Upper lobe of left lung (tissue), 6 donors: Measurements from ENCODE around the gene ARHGEF40. TPM values are rescaled to one million over a fixed set of nuclear protein-coding genes. Genes with fewer than 3 reads are reported as not detected.
A peak's percentile ranks its signal among the peaks of the same experiment; 100 is the strongest.

Experiments used
- ATAC-seq, 2 donors: fragments of 200-7000 bp; cut with Tn5 transposase; one replicate each; pipeline ENCODE4 v1.9.1; 2022; ENCODE audit warnings: mild to moderate bottlenecking in 2 of 2, moderate library complexity in 2 of 2; ENCODE audit not compliant: low FRiP score in 2 of 2
- DNase-seq, 2 donors: peaks; one replicate each; pipeline ENCODE4 v3.0.0-alpha.2; 2019 to 2020
- H3K27ac ChIP-seq, 4 donors: fragments of 200-600 bp; sonication (generic); one replicate each; pipeline ENCODE4 v1.5.1; 2016 to 2019
- H3K27me3 ChIP-seq, 4 donors: fragments of 200-600 bp; sonication (generic); one replicate each; pipeline ENCODE4 v1.5.1; 2017 to 2019
- H3K36me3 ChIP-seq, 4 donors: fragments of 200-600 bp; sonication (generic); one replicate each; pipeline ENCODE4 v1.5.1; 2016 to 2019
- H3K4me1 ChIP-seq, 4 donors: fragments of 200-600 bp; sonication (generic); one replicate each; pipeline ENCODE4 v1.5.1; 2018 to 2019
- H3K4me3 ChIP-seq, 4 donors: fragments of 200-600 bp; sonication (generic); one replicate each; pipeline ENCODE4 v1.5.1; 2017 to 2019; ENCODE audit warnings: mild to moderate bottlenecking in 2 of 4, moderate library complexity in 1 of 4
- H3K9me3 ChIP-seq, 4 donors: fragments of 200-600 bp; sonication (generic); one replicate each; pipeline ENCODE4 v1.5.1; 2018 to 2019
- EP300 ChIP-seq, 4 donors: sonication (generic); formaldehyde crosslinking; IDR thresholded peaks; one replicate each; pipeline ENCODE4 v1.5.1; 2017; ENCODE audit warnings: antibody characterized with exemption in 4 of 4, control low read depth in 2 of 4
- POLR2A ChIP-seq, 4 donors: fragments of 450-650 bp; IDR thresholded peaks; one replicate each; pipeline ENCODE4 v1.5.1; 2016 to 2017; ENCODE audit warnings: antibody characterized with exemption in 4 of 4, mild to moderate bottlenecking in 2 of 4
- POLR2AphosphoS5 ChIP-seq, 2 donors: sonication (generic); formaldehyde crosslinking; IDR thresholded peaks; one replicate each; pipeline ENCODE4 v1.5.1; 2017; ENCODE audit warnings: antibody characterized with exemption in 2 of 2
- WGBS, 2 donors: methylation state at CpG; one replicate each; pipeline ENCODE4 v1.1.5; 2017 to 2018; 5-methylcytosine and 5-hydroxymethylcytosine counted together
- total RNA-seq, 6 donors: library from RNA; depleted of rRNA in 4 of 6; stranded (reverse); fragments of >200 nt in 4 of 6; gene quantifications; one replicate each; pipeline versions ENCODE4 v1.1.0 to v1.2.1, GENCODE V29; 2016 to 2021
- TF ChIP-seq, protein P1 (sequence below), 6 experiments: fragments of 450-650 bp in 4 of 6; fragments of 200-600 bp in 2 of 6; sonication (generic) in 2 of 6; IDR thresholded peaks; one replicate each; pipeline ENCODE4 v1.5.1; 2016 to 2019; ENCODE audit warnings: antibody characterized with exemption in 6 of 6
- donor health status: DM: no; HTN: no; CAD: no; lungs with moderate emphysema.
- donor health status: DM: no; HTN: yes; CAD: no; lungs with severe emphysema.

ARHGEF40 gene
- total RNA-seq, 6 donors from 2014 or later = 24.8 to 74.4 (median 36.0) TPM

DNA sequence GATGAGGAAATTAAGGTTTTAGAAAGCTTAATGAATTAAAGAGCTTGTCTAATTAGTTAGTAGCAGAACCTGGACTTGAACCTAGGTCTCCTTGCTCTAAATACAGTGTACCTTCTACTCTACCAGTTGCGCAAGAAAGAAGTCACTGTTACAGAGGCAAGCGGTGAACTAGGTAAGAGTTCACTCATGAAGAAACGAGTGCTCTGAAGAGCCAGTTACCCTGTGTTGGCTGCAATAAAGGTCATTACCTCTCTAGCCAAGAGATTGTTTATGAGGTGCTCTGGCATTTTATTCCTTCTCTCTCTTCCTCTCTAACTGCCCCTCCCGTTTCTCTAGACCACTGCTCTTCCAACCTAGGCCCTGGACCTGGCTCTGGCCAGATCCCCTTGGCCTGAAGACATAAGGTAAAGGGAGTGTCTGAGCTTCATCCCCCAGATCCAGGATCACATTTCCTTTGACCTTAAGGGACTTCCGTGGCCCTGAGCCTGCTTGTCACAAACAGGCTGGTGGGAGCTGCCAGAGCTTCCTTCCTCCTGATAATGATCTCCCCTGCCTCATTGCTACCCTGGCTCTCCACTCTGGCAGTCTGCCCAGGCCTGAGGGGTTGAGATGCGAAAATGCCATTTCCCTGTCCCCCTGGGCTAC is 26.0 kb upstream of the ARHGEF40 start:
- ATAC-seq (no peak), DNase-seq (peak in 1 of 2 donors; percentile 41)
- H3K4me1 ChIP-seq = peaks cover 34 to 42% (median 34%) of the 10 kb centered on the region in 4 donors
- no peaks in the 10 kb centered on the region for H3K9me3 ChIP-seq
- no peak overlapping the region for H3K4me3 ChIP-seq
- WGBS, 2 donors = 23 to 36% methylated on average over 6 of the region's 6 CpGs
- H3K27ac ChIP-seq = peak overlapping the region in 3 of 4 donors; percentile 8 to 70 (median 40)
- no peaks in the 10 kb centered on the region for H3K36me3 ChIP-seq
- TF ChIP-seq POLR2A (IDR thresholded peaks at IDR 0.05) (no peak), POLR2AphosphoS5 (IDR thresholded peaks at IDR 0.05) (peak; percentile 55 to 61), EP300 (IDR thresholded peaks at IDR 0.05) (peak in 1 of 4 donors; percentile 23)
- TF ChIP-seq, protein P1, sequence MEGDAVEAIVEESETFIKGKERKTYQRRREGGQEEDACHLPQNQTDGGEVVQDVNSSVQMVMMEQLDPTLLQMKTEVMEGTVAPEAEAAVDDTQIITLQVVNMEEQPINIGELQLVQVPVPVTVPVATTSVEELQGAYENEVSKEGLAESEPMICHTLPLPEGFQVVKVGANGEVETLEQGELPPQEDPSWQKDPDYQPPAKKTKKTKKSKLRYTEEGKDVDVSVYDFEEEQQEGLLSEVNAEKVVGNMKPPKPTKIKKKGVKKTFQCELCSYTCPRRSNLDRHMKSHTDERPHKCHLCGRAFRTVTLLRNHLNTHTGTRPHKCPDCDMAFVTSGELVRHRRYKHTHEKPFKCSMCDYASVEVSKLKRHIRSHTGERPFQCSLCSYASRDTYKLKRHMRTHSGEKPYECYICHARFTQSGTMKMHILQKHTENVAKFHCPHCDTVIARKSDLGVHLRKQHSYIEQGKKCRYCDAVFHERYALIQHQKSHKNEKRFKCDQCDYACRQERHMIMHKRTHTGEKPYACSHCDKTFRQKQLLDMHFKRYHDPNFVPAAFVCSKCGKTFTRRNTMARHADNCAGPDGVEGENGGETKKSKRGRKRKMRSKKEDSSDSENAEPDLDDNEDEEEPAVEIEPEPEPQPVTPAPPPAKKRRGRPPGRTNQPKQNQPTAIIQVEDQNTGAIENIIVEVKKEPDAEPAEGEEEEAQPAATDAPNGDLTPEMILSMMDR (IDR thresholded peaks at IDR 0.05) = no peak
- no peaks in the 10 kb centered on the region for H3K27me3 ChIP-seq

DNA sequence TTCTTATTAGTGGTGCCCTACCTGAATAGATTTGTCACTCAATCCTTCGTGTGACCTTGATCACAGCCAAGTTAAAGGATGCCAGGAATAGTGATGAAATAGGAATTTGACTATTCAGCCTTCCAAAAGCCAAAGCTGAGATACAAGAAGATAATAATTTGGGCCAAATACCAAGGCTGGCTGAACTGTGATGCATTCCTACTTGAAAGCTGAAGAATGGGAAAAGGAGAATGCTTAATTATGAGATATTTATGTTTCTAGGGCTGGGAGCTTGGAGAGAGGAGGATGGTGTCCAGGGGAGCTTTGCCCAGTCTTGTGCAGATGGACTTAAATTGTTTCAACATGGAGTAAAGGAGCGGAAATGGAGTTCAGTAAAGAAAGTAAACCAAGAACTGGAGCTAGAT is 22.7 kb upstream of the ARHGEF40 start:
- WGBS, 2 donors = 63 to 65% methylated on average over 2 of the region's 2 CpGs
- no peak for TF ChIP-seq EP300 (IDR thresholded peaks at IDR 0.05)
- no peak for TF ChIP-seq POLR2AphosphoS5 (IDR thresholded peaks at IDR 0.05)
- no peak for TF ChIP-seq POLR2A (IDR thresholded peaks at IDR 0.05)
- TF ChIP-seq, protein P1 (IDR thresholded peaks at IDR 0.05) = no peak
- H3K27me3 ChIP-seq = no peaks in the 10 kb centered on the region
- ATAC-seq (no peak), DNase-seq (no peak)
- no peak overlapping the region for H3K27ac ChIP-seq
- H3K4me3 ChIP-seq = no peak overlapping the region
- no peaks in the 10 kb centered on the region for H3K36me3 ChIP-seq
- peaks cover 24 to 34% (median 25%) of the 10 kb centered on the region in 4 donors for H3K4me1 ChIP-seq
- H3K9me3 ChIP-seq = no peaks in the 10 kb centered on the region

DNA sequence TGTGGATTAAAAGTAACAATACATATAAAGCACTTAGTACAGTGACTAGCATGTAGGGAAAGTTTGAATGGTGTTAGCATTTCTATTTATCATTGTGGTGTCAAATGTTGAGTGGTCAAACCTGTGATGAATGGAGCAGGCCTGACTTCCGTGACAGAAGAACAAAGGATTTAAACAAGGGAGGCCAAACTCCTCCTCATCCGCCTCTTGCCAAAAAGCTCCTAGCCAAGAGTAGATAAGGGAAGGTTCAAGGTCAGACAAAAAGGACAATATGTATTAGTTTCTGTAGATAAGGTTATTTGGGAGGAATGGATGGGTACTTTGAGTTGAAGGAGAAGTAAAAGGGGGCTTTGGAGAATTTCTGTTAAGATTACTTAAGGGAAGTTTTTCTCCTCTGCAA is 21.5 kb upstream of the ARHGEF40 start:
- TF ChIP-seq POLR2AphosphoS5 (IDR thresholded peaks at IDR 0.05) (no peak), POLR2A (IDR thresholded peaks at IDR 0.05) (no peak), EP300 (IDR thresholded peaks at IDR 0.05) (no peak)
- TF ChIP-seq, protein P1 (IDR thresholded peaks at IDR 0.05) = no peak

DNA sequence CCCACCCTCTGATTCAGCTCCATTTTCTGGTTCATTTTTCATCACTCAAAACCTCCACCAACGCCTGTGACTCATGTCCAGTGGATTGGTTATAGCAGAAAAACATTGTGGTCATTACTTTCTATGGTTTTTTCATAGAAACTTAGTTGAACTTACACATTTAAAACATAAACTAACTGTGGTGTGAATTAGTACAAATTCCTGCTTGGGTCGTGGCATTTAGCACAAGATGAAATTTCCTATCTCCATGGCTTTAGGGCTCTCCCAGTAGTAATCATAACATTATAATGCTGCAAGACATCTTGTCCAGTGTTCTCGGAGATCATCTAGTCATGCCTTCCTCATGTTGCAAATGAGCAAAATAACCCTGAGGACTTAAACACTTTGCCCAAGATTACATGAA is 20.8 kb upstream of the ARHGEF40 start:
- Histone ChIP-seq H3K27ac (no peak overlapping the region), H3K4me3 (no peak overlapping the region), H3K27me3 (no peaks in the 10 kb centered on the region), H3K36me3 (no peaks in the 10 kb centered on the region), H3K4me1 (peaks cover 10 to 17% (median 14%) of the 10 kb centered on the region in 4 donors), H3K9me3 (no peaks in the 10 kb centered on the region)
- ATAC-seq (no peak), DNase-seq (no peak)
- TF ChIP-seq POLR2A (IDR thresholded peaks at IDR 0.05) = no peak
- no peak for TF ChIP-seq POLR2AphosphoS5 (IDR thresholded peaks at IDR 0.05)
- TF ChIP-seq, protein P1 (IDR thresholded peaks at IDR 0.05) = no peak
- TF ChIP-seq EP300 (IDR thresholded peaks at IDR 0.05) = no peak
- 80 to 84% methylated on average over 3 of the region's 3 CpGs for WGBS, 2 donors

More for the DNA sequence above, 21.5 kb upstream of the ARHGEF40 start:
- no peak for ATAC-seq
- no peak for DNase-seq
- H3K27me3 ChIP-seq = no peaks in the 10 kb centered on the region
- H3K4me1 ChIP-seq = peaks cover 14 to 22% (median 17%) of the 10 kb centered on the region in 4 donors
- 60 to 65% methylated on average over 2 of the region's 2 CpGs for WGBS, 2 donors
- H3K9me3 ChIP-seq = no peaks in the 10 kb centered on the region
- H3K27ac ChIP-seq = no peak overlapping the region
- no peak overlapping the region for H3K4me3 ChIP-seq
- H3K36me3 ChIP-seq = no peaks in the 10 kb centered on the region

GRCh38 chr14:21050597-21050996 is 19.5 kb upstream of the ARHGEF40 start:
- Histone ChIP-seq H3K4me3 (no peak overlapping the region), H3K4me1 (peaks cover 8 to 17% (median 12%) of the 10 kb centered on the region in 4 donors), H3K36me3 (no peaks in the 10 kb centered on the region), H3K27me3 (no peaks in the 10 kb centered on the region), H3K9me3 (no peaks in the 10 kb centered on the region), H3K27ac (no peak overlapping the region)
- TF ChIP-seq, protein P1 (IDR thresholded peaks at IDR 0.05) = no peak
- no peak for TF ChIP-seq POLR2A (IDR thresholded peaks at IDR 0.05)
- WGBS, 2 donors = 62 to 76% methylated on average over 3 of the region's 3 CpGs
- no peak for DNase-seq
- no peak for ATAC-seq
